Measurements from ENCODE around the gene SLC12A7. TPM values are rescaled to one million over a fixed set of nuclear protein-coding genes. Genes with fewer than 3 reads are reported as not detected.

SLC12A7 gene
- total and polyA plus RNA-seq, 12 donors = 1.3 to 52.6 (median 24.4) TPM

DNA sequence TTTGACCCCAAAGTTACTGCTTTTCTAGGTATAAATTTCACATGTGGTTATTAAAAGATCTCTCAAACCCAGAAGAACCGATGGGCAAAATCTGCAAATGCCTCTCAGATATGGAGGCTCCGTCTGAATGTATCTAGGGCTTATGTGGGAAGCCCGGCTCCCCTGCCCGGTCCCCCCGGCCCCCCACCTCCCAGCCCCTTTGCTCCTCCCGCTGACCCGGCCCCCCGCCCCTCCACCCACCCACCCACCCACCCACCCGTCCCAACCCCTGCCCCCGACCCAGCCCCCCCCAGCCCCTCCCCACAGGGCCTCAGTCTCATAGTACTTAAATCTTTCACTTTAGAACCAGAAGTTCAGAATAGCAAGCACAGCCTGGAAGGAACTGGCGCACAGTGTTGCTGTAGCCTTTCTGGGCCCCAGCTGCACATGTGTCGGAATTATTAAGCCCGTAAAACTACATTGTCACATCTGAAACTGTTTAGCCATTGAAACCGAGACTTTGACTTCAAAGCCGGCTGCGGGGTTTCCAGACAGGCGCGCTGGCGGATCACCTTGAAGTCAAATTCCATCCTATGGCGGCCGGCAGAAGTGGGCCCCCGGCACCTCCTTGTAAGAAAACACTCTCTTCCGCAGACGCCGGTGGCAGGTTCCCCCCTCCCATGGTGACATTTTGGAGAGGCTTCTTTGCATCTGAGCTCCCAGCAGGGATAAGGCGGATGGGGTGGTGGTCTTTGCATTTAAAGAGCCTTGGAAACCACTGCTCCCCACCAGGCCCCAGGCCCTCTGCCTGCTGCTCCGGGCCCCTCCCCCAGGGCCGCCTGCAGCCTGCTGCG is 90.5 kb downstream of the SLC12A7 start:
- DNase-seq = no peak
- 51 to 69% (median 52%) methylated on average over 13 to 29 of the region's 29 CpGs for WGBS, 4 donors
- no peaks in the 10 kb centered on the region for H3K4me1 ChIP-seq (replicated peaks in 1 of 2)
- TF ChIP-seq POLR2A (IDR thresholded peaks at IDR 0.05) = no peak
- TF ChIP-seq, protein P1, sequence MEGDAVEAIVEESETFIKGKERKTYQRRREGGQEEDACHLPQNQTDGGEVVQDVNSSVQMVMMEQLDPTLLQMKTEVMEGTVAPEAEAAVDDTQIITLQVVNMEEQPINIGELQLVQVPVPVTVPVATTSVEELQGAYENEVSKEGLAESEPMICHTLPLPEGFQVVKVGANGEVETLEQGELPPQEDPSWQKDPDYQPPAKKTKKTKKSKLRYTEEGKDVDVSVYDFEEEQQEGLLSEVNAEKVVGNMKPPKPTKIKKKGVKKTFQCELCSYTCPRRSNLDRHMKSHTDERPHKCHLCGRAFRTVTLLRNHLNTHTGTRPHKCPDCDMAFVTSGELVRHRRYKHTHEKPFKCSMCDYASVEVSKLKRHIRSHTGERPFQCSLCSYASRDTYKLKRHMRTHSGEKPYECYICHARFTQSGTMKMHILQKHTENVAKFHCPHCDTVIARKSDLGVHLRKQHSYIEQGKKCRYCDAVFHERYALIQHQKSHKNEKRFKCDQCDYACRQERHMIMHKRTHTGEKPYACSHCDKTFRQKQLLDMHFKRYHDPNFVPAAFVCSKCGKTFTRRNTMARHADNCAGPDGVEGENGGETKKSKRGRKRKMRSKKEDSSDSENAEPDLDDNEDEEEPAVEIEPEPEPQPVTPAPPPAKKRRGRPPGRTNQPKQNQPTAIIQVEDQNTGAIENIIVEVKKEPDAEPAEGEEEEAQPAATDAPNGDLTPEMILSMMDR (IDR thresholded peaks at IDR 0.05) = no peak
- intact Hi-C loops (cut with DNase I) = no loop called here
- no peak overlapping the region for H3K27ac ChIP-seq
- H3K4me3 ChIP-seq = no peak overlapping the region
- H3K36me3 ChIP-seq (replicated peaks in 1 of 2) = no peaks in the 10 kb centered on the region
- H3K9me3 ChIP-seq (replicated peaks in 1 of 3) = no peaks in the 10 kb centered on the region
- H3K27me3 ChIP-seq = no peaks in the 10 kb centered on the region

DNA sequence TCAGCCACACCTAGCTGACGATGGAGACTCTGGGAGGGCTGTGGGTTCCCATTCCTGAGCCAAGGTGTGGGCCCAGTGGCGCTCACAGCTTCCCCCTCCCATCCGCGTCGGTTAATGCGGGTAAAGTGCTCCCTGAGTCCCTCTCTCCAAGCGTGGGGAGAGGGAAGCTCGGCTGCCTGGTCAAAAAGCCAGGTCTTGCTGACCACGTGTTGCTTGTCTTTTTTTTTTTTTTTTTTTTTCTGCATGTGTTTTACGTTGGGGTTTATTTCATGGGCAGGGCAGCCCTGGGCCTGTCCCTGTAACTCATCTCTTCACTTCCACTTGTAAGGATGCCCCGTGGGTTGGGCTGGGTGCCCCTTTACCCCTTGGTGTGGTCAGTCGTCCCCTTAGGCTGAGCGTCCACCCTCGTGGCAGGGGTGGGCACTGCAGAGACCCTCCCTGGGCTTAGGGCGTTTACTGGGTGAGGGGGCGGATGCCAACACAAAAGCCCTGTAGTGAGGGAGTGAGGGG is 91.4 kb downstream of the SLC12A7 start:
- no peak for DNase-seq
- H3K9me3 ChIP-seq (replicated peaks in 1 of 3) = no peaks in the 10 kb centered on the region
- H3K27ac ChIP-seq = no peak overlapping the region
- H3K4me1 ChIP-seq (replicated peaks in 1 of 2) = no peaks in the 10 kb centered on the region
- TF ChIP-seq POLR2A (IDR thresholded peaks at IDR 0.05) = no peak
- TF ChIP-seq, protein P1 (IDR thresholded peaks at IDR 0.05) = no peak
- H3K36me3 ChIP-seq (replicated peaks in 1 of 2) = no peaks in the 10 kb centered on the region
- 83 to 89% (median 85%) methylated on average over 16 of the region's 16 CpGs for WGBS, 4 donors
- intact Hi-C loops (cut with DNase I) = no loop called here
- H3K4me3 ChIP-seq = no peak overlapping the region
- H3K27me3 ChIP-seq = no peaks in the 10 kb centered on the region

DNA sequence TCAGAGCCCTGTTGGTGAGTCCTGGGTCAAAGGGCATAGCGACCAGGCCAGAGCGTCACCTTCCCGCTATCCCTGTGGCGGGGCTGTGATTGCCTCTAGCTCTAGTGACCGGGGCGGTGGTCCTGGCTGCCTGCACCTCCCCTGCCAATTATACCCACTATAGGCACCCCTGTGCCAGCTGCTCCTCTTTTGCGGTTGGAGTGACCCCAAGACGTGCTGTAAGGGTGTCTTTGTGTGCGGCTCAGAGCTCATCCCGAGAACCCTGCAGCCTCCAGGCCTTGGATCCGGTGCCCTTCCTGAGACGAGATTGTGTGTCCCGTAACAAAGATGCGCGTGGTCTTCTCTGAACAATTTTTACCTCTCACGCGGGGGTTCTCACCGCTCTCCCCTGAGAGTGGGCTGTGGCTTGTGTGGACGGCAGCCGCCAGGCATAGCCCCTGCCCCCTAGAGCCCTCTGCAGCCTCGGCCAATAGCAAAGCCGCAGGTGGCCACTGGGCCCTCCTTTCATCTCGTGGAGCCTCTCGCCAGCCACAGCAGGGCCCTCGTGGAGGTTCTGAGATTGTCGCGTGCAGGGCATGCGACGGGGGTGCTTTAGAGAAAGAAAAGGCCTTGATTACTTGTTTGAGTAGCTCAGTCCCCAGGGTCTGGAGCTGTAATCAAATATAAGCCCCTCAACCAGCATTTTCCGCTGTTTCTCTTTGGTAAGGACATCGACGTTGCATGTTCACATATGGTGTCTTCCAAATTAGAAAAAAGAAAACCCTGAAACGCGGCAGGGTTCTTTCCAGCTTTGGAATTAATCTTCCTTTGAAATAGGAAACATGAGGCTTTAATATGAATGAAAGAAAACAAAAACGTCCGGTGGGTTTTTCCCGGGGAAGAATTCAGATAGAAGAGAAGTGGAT is 92.6 kb downstream of the SLC12A7 start:
- Histone ChIP-seq H3K4me3 (no peak overlapping the region), H3K27ac (no peak overlapping the region), H3K27me3 (no peaks in the 10 kb centered on the region), H3K4me1 (replicated peaks in 1 of 2) (no peaks in the 10 kb centered on the region), H3K36me3 (replicated peaks in 1 of 2) (no peaks in the 10 kb centered on the region), H3K9me3 (replicated peaks in 1 of 3) (no peaks in the 10 kb centered on the region)
- intact Hi-C loops (cut with DNase I) = no loop called here
- no peak for DNase-seq
- TF ChIP-seq POLR2A (IDR thresholded peaks at IDR 0.05) = no peak
- TF ChIP-seq, protein P1 (IDR thresholded peaks at IDR 0.05) = no peak
- WGBS, 4 donors = 82 to 86% (median 83%) methylated on average over 26 to 37 of the region's 37 CpGs

DNA sequence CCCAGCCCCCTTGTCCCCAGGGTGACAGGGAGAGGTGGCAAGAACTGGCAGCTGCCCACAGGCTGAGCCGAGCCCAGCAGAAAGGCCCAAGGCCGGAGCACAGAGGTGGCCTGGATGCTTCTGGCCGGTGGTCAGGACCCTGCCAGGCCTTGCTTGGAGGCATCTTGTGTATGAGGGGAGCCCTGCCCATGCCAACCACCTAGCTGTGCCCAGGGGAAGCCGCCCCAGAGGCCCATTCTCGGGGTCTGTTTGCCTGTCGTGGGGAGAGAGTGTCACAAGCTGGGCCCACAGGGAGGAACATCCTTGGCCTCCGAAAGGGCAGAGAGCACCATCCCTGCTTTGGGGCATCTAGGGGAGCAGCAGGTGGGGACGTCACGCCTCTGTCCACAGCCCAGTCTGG is 93.3 kb downstream of the SLC12A7 start:
- WGBS, 4 donors = 84 to 89% (median 89%) methylated on average over 3 to 9 of the region's 9 CpGs; no CpG with 5 or more reads in 1 of the 4 donors
- DNase-seq = no peak

More for the DNA sequence above, 93.3 kb downstream of the SLC12A7 start:
- Histone ChIP-seq H3K4me1 (replicated peaks in 1 of 2) (no peaks in the 10 kb centered on the region), H3K36me3 (replicated peaks in 1 of 2) (no peaks in the 10 kb centered on the region), H3K27me3 (no peaks in the 10 kb centered on the region), H3K4me3 (no peak overlapping the region), H3K27ac (no peak overlapping the region), H3K9me3 (replicated peaks in 1 of 3) (no peaks in the 10 kb centered on the region)
- intact Hi-C loops (cut with DNase I) = no loop called here
- no peak for TF ChIP-seq POLR2A (IDR thresholded peaks at IDR 0.05)
- TF ChIP-seq, protein P1 (IDR thresholded peaks at IDR 0.05) = no peak
